Bronchial epithelial cell (primary cell): Measurements from ENCODE around the gene RAB4A. TPM values are rescaled to one million over a fixed set of nuclear protein-coding genes. Genes with fewer than 3 reads are reported as not detected.

Experiments
- DNase-seq: peaks from one replicate; pipeline ENCODE4 v3.0.0-alpha.2; 2010; ENCODE audit warnings: low read depth
- FAIRE-seq: peaks from 2 replicates; lab custom pipeline; 2011; peaks lifted over from hg19 to GRCh38; lab: Jason Lieb, UNC
- H3K27me3 ChIP-seq: 2 replicates; pipeline ENCODE4 v1.5.1; 2011; ENCODE audit warnings: low read length; ENCODE audit not compliant: control insufficient read depth, insufficient read depth
- H3K36me3 ChIP-seq: 2 replicates; pipeline ENCODE4 v1.5.1; 2011; ENCODE audit warnings: low read length; ENCODE audit not compliant: control insufficient read depth, insufficient read depth
- H3K4me3 ChIP-seq: 2 replicates; pipeline ENCODE4 v1.5.1; 2011; ENCODE audit warnings: mild to moderate bottlenecking, low read depth, low read length, control low read depth
- CTCF ChIP-seq: IDR thresholded peaks from 2 replicates; pipeline ENCODE4 v1.5.1; 2011; ENCODE audit warnings: mild to moderate bottlenecking, moderate library complexity, low read length, control low read depth, inconsistent platforms; ENCODE audit not compliant: insufficient read depth, severe bottlenecking
- total RNA-seq: library from RNA; depleted of rRNA; stranded (reverse); fragments of >200 nt; gene quantifications from 2 replicates; pipeline ENCODE4 v1.2.1, GENCODE V29; 2014

RAB4A gene
- total RNA-seq, 1 donor from 2014 or later, result 39.0 TPM

GRCh38 chr1:229297746-229298145, 26.8 kb downstream of the RAB4A start:
- DNase-seq (no peak), FAIRE-seq (no peak)
- no peak for TF ChIP-seq CTCF
- H3K4me3 ChIP-seq, result no peak overlapping the region
- H3K27me3 ChIP-seq, result no peaks in the 10 kb centered on the region
- H3K36me3 ChIP-seq, result peaks cover 9% of the 10 kb centered on the region

DNA sequence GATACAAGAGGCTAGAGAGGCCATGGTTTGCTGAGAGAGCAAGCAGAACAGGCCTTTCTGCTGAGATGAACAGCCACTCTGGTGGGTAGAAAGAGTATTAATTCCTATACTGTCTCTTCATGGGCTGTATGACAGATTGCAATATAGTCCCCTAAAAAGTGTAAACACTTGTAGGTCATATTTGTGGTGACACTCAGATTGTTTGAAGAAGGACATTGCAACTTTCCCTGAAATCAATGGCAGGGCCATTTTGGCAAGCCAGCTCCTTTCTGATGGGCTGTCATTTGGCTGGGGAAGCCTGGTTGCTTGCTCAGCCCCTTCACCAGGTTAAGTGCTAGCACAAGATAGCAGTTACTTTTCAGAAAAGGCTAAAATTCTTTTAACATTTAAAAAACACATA, 27.5 kb downstream of the RAB4A start:
- TF ChIP-seq CTCF, result no peak
- DNase-seq (no peak), FAIRE-seq (no peak)
- Histone ChIP-seq H3K27me3 (no peaks in the 10 kb centered on the region), H3K4me3 (no peak overlapping the region), H3K36me3 (peaks cover 11% of the 10 kb centered on the region)

- DNase-seq (no peak), FAIRE-seq (no peak)
- Histone ChIP-seq H3K36me3 (peaks cover 11% of the 10 kb centered on the region), H3K27me3 (no peaks in the 10 kb centered on the region), H3K4me3 (no peak overlapping the region)
- no peak for TF ChIP-seq CTCF
Measured at GRCh38 chr1:229298887-229299503, 28.1 kb downstream of the RAB4A start.

- H3K36me3 ChIP-seq, result peaks cover 11% of the 10 kb centered on the region
- TF ChIP-seq CTCF, result no peak
- no peak for FAIRE-seq
- no peak for DNase-seq
- H3K4me3 ChIP-seq, result no peak overlapping the region
- no peaks in the 10 kb centered on the region for H3K27me3 ChIP-seq
Measured at GRCh38 chr1:229300099-229300757, 29.3 kb downstream of the RAB4A start.

DNA sequence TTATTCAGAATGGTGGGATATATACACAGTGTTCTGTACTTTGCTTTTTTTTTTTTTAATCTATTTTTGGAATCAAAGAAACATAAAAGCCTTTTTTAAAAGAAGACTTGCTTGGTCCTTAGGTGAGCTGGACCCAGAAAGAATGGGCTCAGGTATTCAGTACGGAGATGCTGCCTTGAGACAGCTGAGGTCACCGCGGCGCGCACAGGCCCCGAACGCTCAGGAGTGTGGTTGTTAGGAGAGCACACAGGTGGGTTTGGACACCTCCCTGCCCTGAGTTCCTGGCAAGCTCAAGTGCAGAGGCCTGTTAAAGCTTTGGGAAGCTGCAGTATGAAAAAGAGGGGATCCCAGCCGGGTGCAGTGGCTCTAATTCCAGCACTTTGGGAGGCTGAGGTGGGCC, 31.8 kb downstream of the RAB4A start:
- Histone ChIP-seq H3K4me3 (no peak overlapping the region), H3K27me3 (no peaks in the 10 kb centered on the region), H3K36me3 (peaks cover 12% of the 10 kb centered on the region)
- FAIRE-seq (no peak), DNase-seq (no peak)
- TF ChIP-seq CTCF, result no peak
